GM23338 (cell line): ENCODE measurements around the gene ZRANB2. TPM values are rescaled to one million over a fixed set of nuclear protein-coding genes. Genes with fewer than 3 reads are reported as not detected.

Source experiments
- ATAC-seq: fragments of 200-7000 bp; cut with Tn5 transposase; 3 replicates; pipeline ENCODE4 v1.9.1; 2020
- DNase-seq: peaks from one replicate; pipeline ENCODE4 v3.0.0-alpha.2; 2015; ENCODE audit warnings: low spot score
- H2AFZ ChIP-seq: fragments of 200-600 bp; sonication (generic); 2 replicates; pipeline ENCODE4 v1.8.0; 2016; ENCODE audit warnings: antibody characterized with exemption, mild to moderate bottlenecking, moderate library complexity
- H3F3A ChIP-seq: fragments of 200-600 bp; sonication (generic); replicated peaks from 2 replicates; pipeline ENCODE4 v1.8.0; 2017; ENCODE audit warnings: antibody characterized with exemption, mixed run types, low read depth
- H3K27ac ChIP-seq: fragments of 200-600 bp; sonication (generic); 2 replicates; pipeline ENCODE4 v1.6.1; 2016; ENCODE audit warnings: low read depth
- H3K27me3 ChIP-seq: fragments of 200-600 bp; sonication (generic); 2 replicates; pipeline ENCODE4 v1.8.0; 2016; ENCODE audit warnings: mild to moderate bottlenecking, mixed run types, moderate library complexity; ENCODE audit not compliant: insufficient read depth
- H3K36me3 ChIP-seq: fragments of 200-600 bp; sonication (generic); 2 replicates; pipeline ENCODE4 v1.8.0; 2016; ENCODE audit warnings: mild to moderate bottlenecking; ENCODE audit not compliant: insufficient read depth
- H3K4me1 ChIP-seq: fragments of 200-600 bp; sonication (generic); 2 replicates; pipeline ENCODE4 v1.8.0; 2016; ENCODE audit warnings: mild to moderate bottlenecking, moderate library complexity; ENCODE audit not compliant: insufficient read depth
- H3K4me2 ChIP-seq: fragments of 200-600 bp; sonication (generic); 2 replicates; pipeline ENCODE4 v1.7.1; 2017; ENCODE audit warnings: mixed run types
- H3K4me3 ChIP-seq: fragments of 200-600 bp; sonication (generic); 2 replicates; pipeline ENCODE4 v1.6.1; 2016; ENCODE audit warnings: mixed run types
- H3K79me2 ChIP-seq: fragments of 200-600 bp; sonication (generic); replicated peaks from 2 replicates; pipeline ENCODE4 v1.8.0; 2017; ENCODE audit warnings: mild to moderate bottlenecking; ENCODE audit not compliant: insufficient read depth
- H3K9me2 ChIP-seq: fragments of 200-600 bp; sonication (generic); 2 replicates; pipeline ENCODE4 v1.8.0; 2017; ENCODE audit not compliant: insufficient read depth
- H4K20me1 ChIP-seq: fragments of 200-600 bp; sonication (generic); replicated peaks from 2 replicates; pipeline ENCODE4 v1.8.0; 2017; ENCODE audit warnings: mild to moderate bottlenecking; ENCODE audit not compliant: insufficient read depth
- H3K27ac Mint-ChIP-seq: 2 replicates; pipeline ENCODE4 v1.8.0; 2020; ENCODE audit warnings: inconsistent platforms, mild to moderate bottlenecking, moderate library complexity, mixed read lengths
- H3K27me3 Mint-ChIP-seq: 3 replicates; pipeline ENCODE4 v1.8.0; 2022; ENCODE audit warnings: low read depth, mild to moderate bottlenecking, moderate library complexity, mixed read lengths, inconsistent platforms; ENCODE audit not compliant: insufficient read depth, poor library complexity
- H3K36me3 Mint-ChIP-seq: 3 replicates; pipeline ENCODE4 v1.8.0; 2021; ENCODE audit warnings: low read depth, mild to moderate bottlenecking, inconsistent platforms, moderate library complexity, mixed read lengths
- H3K4me1 Mint-ChIP-seq: 3 replicates; pipeline ENCODE4 v1.8.0; 2020; ENCODE audit warnings: mild to moderate bottlenecking, inconsistent platforms, mixed read lengths
- H3K4me3 Mint-ChIP-seq: 3 replicates; pipeline ENCODE4 v1.8.0; 2021; ENCODE audit warnings: moderate library complexity, mild to moderate bottlenecking, inconsistent platforms, mixed read lengths
- H3K9me3 Mint-ChIP-seq: 3 replicates; pipeline ENCODE4 v1.8.0; 2020; ENCODE audit warnings: moderate library complexity, mild to moderate bottlenecking, inconsistent platforms, mixed read lengths
- CREB1 ChIP-seq: fragments of 250-450 bp; sonication (Bioruptor Pico); IDR thresholded peaks from 2 replicates; pipeline ENCODE4 v1.5.0; 2020; ENCODE audit warnings: low read depth, mild to moderate bottlenecking, moderate library complexity
- CTCF ChIP-seq, 2 experiments: fragments of 200-600 bp in 1 of 2; sonication (generic) in 1 of 2; conservative IDR thresholded peaks; 2 replicates each; pipeline versions ENCODE4 v1.5.1 to v1.6.1; 2016 to 2017; ENCODE audit warnings: antibody characterized with exemption in 2 of 2, low read depth in 2 of 2, mild to moderate bottlenecking in 2 of 2, moderate library complexity in 1 of 2
- ETS1 ChIP-seq: IDR thresholded peaks from 2 replicates; pipeline ENCODE4 v1.6.1; 2016; ENCODE audit warnings: antibody characterized with exemption
- EZH2 ChIP-seq: fragments of 200-600 bp; sonication (generic); IDR thresholded peaks from one replicate; pipeline ENCODE4 v1.8.0; 2017; ENCODE audit warnings: antibody characterized with exemption, mild to moderate bottlenecking, low read depth; ENCODE audit not compliant: unreplicated experiment
- EZH2phosphoT487 ChIP-seq: fragments of 200-600 bp; sonication (generic); IDR thresholded peaks from one replicate; pipeline ENCODE4 v1.8.1; 2018; ENCODE audit warnings: antibody characterized with exemption; ENCODE audit not compliant: unreplicated experiment
- JUNB ChIP-seq: IDR thresholded peaks from one replicate; pipeline ENCODE4 v1.6.1; 2016; ENCODE audit warnings: antibody characterized with exemption; ENCODE audit not compliant: unreplicated experiment
- NANOG ChIP-seq: IDR thresholded peaks from 2 replicates; pipeline ENCODE4 v1.6.1; 2016; ENCODE audit warnings: antibody characterized with exemption, borderline replicate concordance
- POLR2AphosphoS5 ChIP-seq: IDR thresholded peaks from 2 replicates; pipeline ENCODE4 v1.6.1; 2016; ENCODE audit warnings: antibody characterized with exemption, low read depth
- REST ChIP-seq: IDR thresholded peaks from one replicate; pipeline ENCODE4 v1.6.1; 2018; ENCODE audit warnings: antibody characterized with exemption; ENCODE audit not compliant: unreplicated experiment
- STAT1 ChIP-seq: IDR thresholded peaks from one replicate; pipeline ENCODE4 v1.6.1; 2016; ENCODE audit warnings: antibody characterized with exemption; ENCODE audit not compliant: unreplicated experiment
- ZNF114 ChIP-seq: fragments of 250-450 bp; sonication (Bioruptor Pico); IDR thresholded peaks from 2 replicates; pipeline ENCODE4 v1.5.0; 2020; ENCODE audit warnings: mild to moderate bottlenecking, moderate library complexity
- ZNF331 ChIP-seq: fragments of 250-450 bp; sonication (Bioruptor Pico); IDR thresholded peaks from 2 replicates; pipeline ENCODE4 v1.5.0; 2020; ENCODE audit warnings: low read depth, mild to moderate bottlenecking, moderate library complexity
- ZNF462 ChIP-seq: fragments of 250-450 bp; sonication (Bioruptor Pico); IDR thresholded peaks from 2 replicates; pipeline ENCODE4 v1.5.0; 2020; ENCODE audit warnings: mild to moderate bottlenecking, moderate library complexity
- polyA plus RNA-seq: library from polyadenylated mRNA; unstranded; fragments of >200 nt; fragmentation: Nextera tagmentation; extraction: Ambion mirVana; gene quantifications from 2 replicates; pipeline ENCODE4 v1.2.1, GENCODE V29; 2016
- total RNA-seq: library from RNA; depleted of rRNA; stranded (reverse); fragments of >200 nt; shearing (Covaris generic); gene quantifications from 2 replicates; pipeline ENCODE4 v1.2.3, GENCODE V29; 2014

The ZRANB2 gene
- total and polyA plus RNA-seq, 2 experiments from 2014 or later, result 84.9 to 170 TPM

GRCh38 chr1:71093938-71094337, 13.1 kb upstream of the ZRANB2 start:
- Histone ChIP-seq H3K4me2 (no peak overlapping the region), H3K27ac (no peak overlapping the region), H4K20me1 (no peaks in the 10 kb centered on the region), H3K79me2 (no peaks in the 10 kb centered on the region), H3K4me1 (no peaks in the 10 kb centered on the region), H2AFZ (no peak overlapping the region), H3F3A (no peaks in the 10 kb centered on the region), H3K36me3 (no peaks in the 10 kb centered on the region), H3K4me3 (no peak overlapping the region), H3K27me3 (no peaks in the 10 kb centered on the region), H3K9me2 (no peaks in the 10 kb centered on the region)
- Mint-ChIP-seq H3K27ac (no peak overlapping the region), H3K36me3 (no peaks in the 10 kb centered on the region), H3K9me3 (no peaks in the 10 kb centered on the region), H3K27me3 (no peaks in the 10 kb centered on the region), H3K4me1 (no peaks in the 10 kb centered on the region; the same call in 2 of the 3 replicates), H3K4me3 (no peak overlapping the region)
- TF ChIP-seq NANOG (no peak), POLR2AphosphoS5 (no peak), STAT1 (no peak), ZNF331 (no peak), EZH2 (no peak), ETS1 (no peak), JUNB (no peak), REST (no peak), EZH2phosphoT487 (no peak), CTCF (conservative IDR thresholded peaks at IDR 0.05; ENCODE audit: low read depth in 2 of 2) (no peak; a peak in 1 of 4 replicates), ZNF114 (CRISPR knock-in tag) (no peak), CREB1 (no peak), ZNF462 (no peak)
- ATAC-seq (no peak), DNase-seq (no peak)
